HT1080 (cell line): ENCODE measurements around the gene DNM1L. TPM values are rescaled to one million over a fixed set of nuclear protein-coding genes. Genes with fewer than 3 reads are reported as not detected.
"Not testable (repeated sequence)": the region's sequence is repeated elsewhere in the genome, so short reads cannot be mapped to it uniquely, and the experiment has no call there.

Experiments
- DNase-seq: peaks from one replicate; pipeline ENCODE4 v3.0.0-alpha.2; 2015; ENCODE audit warnings: low read depth
- total RNA-seq: library from RNA; depleted of rRNA; stranded (reverse); fragments of >200 nt; shearing (Covaris generic); gene quantifications from 2 replicates; pipeline ENCODE4 v1.2.3, GENCODE V29; 2014

Gene DNM1L
- total RNA-seq, 1 experiment from 2014 or later = 57.5 TPM

DNA sequence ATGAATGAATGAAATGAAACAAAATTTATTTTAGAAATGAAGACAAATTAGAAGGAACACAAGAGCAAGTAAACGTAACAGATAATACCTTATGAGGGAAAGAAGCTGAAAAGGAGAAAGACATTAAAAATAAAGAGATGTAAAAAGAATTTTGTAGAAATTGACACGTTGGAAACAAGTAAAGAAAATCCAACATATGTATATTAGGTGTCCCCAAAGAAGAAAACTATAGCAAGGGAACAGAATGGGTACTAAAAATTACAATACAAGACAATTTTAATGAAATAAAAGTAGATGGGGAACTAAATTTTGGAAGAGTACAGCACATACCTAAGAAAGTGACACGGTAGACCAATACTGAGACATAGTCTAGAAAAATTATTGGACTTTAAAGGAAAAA, 16.7 kb downstream of the DNM1L start:
- no peak for DNase-seq

DNA sequence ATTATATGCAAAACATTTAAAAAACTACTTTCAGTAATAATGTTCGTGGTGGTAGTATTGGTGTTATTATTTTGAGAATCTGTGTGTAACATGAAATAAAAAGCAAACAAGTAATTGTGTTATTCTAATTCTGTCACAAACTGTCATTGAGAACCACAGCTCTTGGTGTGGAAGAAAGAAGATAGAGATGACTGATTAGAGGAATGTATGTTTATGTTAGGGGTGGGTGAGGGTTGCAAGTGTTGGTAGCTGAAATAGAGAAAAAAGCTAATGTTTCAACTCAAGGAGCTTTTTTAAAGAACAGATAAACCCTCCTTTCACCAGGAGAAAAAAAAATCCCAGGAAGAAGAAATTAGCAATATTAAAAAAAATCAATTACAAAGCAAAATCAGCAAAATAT, 18.3 kb downstream of the DNM1L start:
- DNase-seq = no peak

- DNase-seq = no peak
Observed at GRCh38 chr12:32698285-32698684, 19.2 kb downstream of the DNM1L start.

- not testable (repeated sequence) for DNase-seq
Observed at GRCh38 chr12:32699437-32699836, 20.3 kb downstream of the DNM1L start.

GRCh38 chr12:32702473-32702872, 23.4 kb downstream of the DNM1L start:
- DNase-seq = no peak

DNA sequence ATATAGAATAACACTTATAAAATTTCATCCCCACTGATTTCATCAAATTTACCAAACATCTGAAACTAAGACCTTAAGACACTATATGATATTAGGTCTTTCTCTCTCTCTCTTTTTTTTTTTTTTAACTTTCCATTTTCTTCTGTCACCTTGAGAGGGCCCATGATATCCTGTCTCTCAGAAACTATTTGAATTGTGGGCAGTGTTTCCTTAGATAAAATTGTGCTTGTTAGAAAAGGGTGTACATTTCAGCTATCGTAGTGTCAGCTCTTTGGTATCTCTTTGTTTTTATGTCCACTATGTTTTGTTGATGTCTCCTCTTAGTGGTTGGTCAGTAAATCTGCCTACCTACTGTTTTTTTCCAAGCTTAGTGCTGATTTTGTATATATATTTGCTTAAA, 23.8 kb downstream of the DNM1L start:
- no peak for DNase-seq

- DNase-seq = no peak
Observed at GRCh38 chr12:32705783-32706182, 26.7 kb downstream of the DNM1L start.

DNA sequence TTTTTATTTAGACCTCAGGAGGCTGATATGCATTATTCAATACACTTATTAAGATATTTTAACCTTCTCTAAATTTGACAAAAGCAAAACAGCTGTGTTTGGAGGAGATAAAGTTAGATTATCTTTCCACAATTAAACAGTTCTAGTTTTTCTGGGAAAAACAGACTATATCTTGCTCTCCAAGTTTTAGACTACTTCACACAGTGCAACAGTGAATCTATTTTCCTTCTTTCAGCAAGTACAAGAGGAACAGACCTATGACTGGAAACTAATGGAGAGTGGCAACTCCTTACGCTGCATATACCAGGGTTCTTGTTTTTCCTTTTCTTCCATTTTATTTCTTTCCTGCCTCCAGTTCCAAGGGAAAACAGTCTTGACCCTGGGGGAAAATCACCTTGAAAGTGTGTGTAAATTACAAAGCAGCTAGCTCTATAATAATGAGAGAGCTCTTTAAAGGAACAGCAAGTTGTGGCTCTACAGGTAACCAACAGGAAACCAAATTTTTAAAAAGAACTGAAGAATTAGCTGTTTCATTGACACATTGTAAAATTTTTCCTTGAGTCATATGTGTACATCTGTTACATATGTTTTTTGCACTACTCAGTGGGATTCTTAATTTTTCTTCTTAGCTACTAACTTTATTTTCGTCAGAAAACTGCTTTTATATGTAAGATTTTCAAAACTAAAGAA, 27.4 kb downstream of the DNM1L start:
- DNase-seq = no peak

- no peak for DNase-seq
Observed at GRCh38 chr12:32708926-32709325, 29.8 kb downstream of the DNM1L start.

GRCh38 chr12:32714772-32715171, 35.7 kb downstream of the DNM1L start:
- DNase-seq = no peak

- no peak for DNase-seq
Observed at GRCh38 chr12:32718926-32719325, 39.8 kb downstream of the DNM1L start.

DNA sequence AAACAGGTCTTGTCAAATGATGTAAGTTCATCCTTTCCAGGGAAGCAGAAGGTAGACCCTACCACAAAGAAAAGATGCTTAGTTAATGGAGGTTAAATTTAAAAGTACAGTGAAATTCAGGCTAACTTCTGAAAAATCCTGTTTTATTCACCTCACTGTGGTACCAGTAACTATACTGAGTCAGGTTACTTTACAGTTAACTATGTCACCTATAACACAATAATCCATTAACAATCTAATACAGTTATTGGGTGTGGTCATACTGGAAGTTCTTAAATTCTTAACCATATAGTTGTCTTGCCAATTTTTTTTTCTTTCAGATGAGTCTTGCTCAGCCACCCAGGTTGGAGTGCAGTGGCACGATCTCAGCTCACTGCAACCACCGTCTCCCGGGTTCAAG, 46.2 kb downstream of the DNM1L start:
- not testable (repeated sequence) for DNase-seq

DNA sequence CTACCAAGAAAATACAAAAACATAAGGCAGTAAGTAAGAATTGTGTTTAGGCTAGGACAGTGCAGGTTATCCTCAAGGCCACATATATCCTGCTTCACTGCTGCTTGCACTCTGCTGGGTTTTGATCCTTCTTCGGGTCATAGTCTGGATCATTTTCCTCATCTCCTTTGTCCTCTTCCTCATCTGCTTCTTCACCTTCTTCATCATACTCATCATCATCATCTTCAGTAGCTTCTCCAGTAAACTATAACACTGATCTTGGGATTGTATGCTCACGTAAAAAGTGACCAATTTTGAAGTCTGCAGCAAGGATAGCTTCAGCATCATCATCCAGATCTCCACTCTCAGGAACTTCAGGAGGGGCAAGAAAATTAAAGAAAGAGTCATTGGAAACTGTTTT, 47.2 kb downstream of the DNM1L start:
- no peak for DNase-seq

- DNase-seq = peak; percentile 30
Observed at GRCh38 chr12:32727237-32727636, 48.1 kb downstream of the DNM1L start.

DNA sequence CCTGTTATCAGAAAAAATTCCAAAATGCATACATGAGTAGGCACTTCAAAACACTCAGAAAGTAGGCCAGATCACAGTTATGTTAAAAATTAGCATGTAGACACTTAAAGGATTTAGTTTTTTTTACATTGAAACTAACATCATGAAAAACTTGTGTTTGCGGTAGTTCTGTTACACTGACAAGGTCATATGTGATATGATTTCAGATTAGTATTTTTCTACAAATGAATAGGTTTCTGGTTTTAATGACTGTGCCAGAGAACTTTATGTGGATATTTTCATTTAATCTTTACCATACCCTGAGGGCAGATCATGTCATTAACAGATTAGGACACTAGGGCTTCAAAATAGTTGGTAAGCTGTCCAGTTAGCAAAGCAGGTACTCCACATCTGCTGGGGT, 55.9 kb downstream of the DNM1L start:
- DNase-seq = no peak

DNA sequence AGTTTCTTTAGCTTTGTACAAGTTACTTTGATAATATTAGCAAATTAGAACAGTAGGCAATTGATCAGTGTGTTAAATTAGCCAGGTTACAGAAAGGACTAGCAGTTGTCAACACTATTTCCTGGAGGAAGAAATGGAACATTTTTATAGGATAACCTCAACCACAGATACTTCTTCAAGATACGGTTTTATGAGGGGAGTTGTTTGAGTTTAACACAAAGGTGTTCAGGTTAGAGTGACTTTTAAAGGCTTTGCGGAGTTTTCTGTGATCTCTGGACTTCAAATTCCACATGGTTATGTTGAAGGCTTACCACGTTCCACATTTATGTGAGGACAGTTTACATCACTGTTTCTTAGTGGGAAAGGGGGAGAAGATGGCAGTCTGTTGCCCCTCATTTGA, 57.3 kb downstream of the DNM1L start:
- DNase-seq = no peak

DNA sequence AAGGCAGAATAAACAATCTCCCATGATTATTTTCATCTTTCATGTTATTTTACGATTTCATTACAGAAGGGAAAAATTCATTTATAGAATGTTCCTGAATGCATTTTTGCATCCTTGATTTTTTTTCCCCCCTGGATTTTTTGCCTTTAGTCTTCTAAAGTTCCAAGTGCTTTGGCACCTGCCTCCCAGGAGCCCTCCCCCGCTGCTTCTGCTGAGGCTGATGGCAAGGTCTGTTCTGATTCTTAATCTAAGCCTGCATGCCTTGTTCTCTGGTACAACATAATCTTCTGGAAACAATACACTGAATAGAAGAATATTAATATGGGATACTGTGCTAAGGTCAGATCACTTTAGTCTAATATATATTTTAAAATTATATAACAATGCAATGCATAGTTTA, 58.6 kb downstream of the DNM1L start:
- no peak for DNase-seq

DNA sequence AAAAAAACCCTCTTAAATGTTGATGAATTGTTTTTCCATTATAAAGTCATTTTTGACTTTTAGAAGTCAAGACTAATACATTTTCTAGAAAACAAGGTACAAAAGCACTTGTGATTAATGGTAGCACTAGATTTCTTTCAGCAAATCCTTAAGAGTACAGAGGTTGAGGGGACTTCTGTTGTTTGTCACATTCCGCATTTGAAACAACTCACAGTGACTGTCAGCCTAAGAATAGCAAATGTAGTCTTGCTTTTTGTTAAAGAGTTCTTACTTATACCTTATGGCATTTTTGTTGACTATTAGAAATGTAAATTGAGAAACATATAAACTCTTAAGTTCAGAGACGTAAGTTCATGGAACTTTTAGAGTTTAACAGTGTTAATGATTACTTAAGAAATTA, 60.2 kb downstream of the DNM1L start:
- DNase-seq = no peak

- no peak for DNase-seq
Observed at GRCh38 chr12:32742133-32742532, 63.0 kb downstream of the DNM1L start.

GRCh38 chr12:32743264-32743663, 64.2 kb downstream of the DNM1L start:
- no peak for DNase-seq

DNA sequence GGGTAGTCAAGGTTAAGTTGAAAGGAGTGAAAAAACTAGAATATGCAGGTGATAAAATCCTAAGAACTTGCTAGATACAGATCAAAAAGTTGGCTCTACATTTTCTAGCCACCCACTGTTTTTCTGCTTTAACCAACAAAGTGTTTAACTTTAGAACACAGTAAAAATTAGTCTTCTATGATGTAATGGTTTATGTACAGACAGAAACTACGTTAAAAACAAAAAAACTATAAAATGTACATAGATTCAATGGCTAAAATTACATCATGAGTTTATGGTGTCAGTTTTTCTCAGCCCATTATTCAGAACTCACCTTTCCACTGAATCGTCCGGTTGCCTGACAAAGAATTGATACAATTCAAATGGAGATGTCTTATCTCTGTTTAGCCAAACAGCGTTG, 74.5 kb downstream of the DNM1L start:
- no peak for DNase-seq

DNA sequence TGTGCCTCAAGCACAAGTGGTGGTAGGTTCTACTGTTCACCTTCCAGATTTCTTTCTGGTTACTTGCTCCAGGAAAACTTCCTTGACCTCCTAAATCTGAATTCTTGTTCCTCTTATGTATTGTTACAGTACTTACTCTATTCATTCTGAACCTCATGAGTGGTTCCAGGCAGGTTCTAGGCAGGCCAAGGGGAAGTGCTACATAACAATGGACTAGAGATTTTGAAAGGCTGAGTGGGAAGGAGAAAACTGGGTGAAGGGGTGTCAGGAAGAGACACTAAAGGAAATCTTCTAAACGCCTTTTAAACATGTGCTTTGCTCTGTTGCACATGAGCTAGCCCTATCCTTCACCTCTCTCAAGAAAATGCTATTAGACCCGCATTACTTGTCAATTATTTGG, 75.0 kb downstream of the DNM1L start:
- no peak for DNase-seq

GRCh38 chr12:32755051-32755653, 76.1 kb downstream of the DNM1L start:
- peak; percentile 85 for DNase-seq
